Renal pelvis (tissue), 4 donors: Measurements from ENCODE around the gene RGS6. TPM values are rescaled to one million over a fixed set of nuclear protein-coding genes. Genes with fewer than 3 reads are reported as not detected.

Experiments
- DNase-seq: peaks from one replicate; pipeline ENCODE4 v3.0.0-alpha.2; 2013
- polyA plus RNA-seq, 3 donors: library from polyadenylated mRNA; unstranded; fragments of 120-200 nt; gene quantifications; one replicate each; pipeline ENCODE4 v1.2.1, GENCODE V29; 2013; ENCODE audit not compliant: insufficient read length in 3 of 3

The RGS6 gene
- polyA plus RNA-seq, 3 donors = 0.62 to 2.0 (median 0.93) TPM

DNA sequence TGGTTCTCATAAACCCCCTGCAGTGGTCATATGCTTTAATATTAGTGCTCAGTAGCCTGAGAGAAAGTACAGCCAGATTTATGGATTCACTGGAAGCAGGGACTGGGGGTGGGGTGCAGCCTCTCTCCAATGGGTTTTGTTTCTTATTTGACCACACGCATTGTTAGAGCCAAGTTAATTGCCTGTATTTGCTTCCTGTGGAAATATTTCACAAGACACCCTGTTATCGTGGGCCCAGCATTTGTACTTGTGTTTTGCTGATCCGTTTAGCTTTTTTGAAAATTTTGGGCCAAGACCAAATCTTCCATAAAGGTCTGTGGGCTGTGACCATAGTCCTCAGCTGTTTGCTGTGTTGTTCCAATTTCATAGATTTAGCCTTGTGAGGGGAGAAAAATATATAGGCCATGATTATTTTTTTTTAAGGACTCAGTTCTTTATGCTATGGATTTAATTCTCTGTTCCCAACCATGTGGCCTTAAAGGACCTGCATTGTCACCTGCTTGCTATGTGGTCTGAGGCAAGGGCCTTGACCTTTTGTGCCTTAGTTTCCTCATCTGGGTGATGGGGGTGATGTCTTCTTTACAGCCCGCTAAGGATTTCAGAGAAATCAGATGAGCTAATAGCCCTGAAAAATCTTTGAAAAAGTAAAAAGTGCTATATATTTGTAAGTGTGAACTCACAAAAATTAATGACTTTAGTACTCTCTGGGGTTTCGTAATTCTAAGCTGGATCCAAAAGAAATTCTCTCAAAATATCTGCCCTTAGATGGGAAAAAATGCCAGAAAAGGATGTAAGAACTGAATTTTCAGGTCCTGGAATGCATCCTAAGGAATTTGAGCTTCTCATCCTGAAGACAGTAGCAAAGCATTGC lies 591.4 kb downstream of the RGS6 start:
- DNase-seq = no peak

GRCh38 chr14:72524295-72524629 lies 592.0 kb downstream of the RGS6 start:
- no peak for DNase-seq

GRCh38 chr14:72525087-72525915 lies 593.1 kb downstream of the RGS6 start:
- no peak for DNase-seq

DNA sequence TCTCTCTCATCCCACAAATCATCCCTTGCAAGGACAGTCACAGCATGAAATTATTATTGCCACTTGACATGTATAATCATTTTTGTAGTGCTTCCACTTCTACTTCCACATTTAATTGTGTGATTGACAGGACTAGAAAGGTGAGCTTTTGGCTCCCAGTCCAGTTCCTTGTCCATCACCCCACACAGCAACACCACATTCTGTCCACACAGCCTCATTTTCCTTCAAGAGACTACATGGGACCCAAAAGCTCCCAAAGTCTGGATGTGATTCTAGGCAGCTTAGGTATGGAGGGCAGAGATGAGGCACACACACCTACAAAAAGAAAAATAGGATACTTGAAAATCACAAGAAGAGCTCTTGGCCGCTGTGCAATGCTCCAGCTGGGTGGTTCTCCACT lies 595.4 kb downstream of the RGS6 start:
- no peak for DNase-seq

DNA sequence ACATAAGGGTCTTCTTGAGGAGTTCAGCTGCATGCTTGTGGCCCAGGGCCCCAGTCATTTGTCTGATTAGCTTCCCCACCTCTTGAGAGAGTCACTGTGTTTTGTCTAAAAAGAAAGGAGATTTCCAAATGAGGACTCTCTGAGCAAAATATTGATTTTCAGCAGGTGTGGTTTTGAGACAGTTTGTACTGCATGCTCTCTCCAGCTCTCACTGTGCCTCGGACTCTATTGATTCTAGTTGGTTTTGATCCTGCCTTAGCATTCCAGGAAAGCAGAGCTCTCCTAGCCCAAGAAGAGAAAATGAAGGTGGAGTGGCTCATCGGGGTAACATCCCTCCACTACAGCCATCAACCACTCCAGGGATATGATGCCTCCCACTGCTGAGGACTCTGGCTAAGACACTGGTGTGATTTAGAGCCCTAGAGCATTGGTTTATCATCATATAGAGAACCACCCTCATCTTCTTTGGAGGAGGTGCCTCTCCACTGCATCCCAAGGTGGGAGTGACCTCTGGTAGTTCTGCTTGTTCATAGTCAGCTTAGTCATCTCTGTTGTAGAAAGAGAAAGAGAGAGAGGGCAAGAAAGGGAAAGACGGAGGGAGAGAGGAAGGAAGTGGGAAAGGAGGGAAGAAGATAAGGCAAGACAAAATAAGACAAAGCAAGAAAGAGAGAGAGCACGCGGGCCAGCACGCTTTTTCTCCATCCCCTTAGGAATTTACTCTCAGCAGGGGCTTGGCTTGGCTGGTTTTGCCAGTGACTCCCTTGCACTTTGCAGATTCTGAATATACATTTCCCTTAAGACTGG lies 596.0 kb downstream of the RGS6 start:
- DNase-seq = no peak

DNA sequence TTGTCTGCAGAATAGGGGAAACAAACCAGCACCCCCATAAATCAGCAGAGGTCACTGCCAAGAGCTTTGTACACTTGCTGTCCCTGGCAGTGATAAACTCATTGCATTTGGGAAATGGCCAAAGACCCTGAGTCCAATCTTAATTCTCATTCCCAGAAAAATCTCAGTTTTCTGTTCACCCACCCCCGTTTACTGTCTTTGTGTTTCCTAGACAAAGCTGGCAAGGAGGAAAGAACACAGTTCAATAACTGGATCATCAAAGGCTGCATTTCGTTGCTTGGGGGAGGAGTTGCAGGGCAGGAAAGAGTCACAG lies 596.6 kb downstream of the RGS6 start:
- no peak for DNase-seq

GRCh38 chr14:72532686-72533454 lies 600.6 kb downstream of the RGS6 start:
- DNase-seq = no peak

- no peak for DNase-seq
Observed at GRCh38 chr14:72535485-72535884, 603.3 kb downstream of the RGS6 start.

DNA sequence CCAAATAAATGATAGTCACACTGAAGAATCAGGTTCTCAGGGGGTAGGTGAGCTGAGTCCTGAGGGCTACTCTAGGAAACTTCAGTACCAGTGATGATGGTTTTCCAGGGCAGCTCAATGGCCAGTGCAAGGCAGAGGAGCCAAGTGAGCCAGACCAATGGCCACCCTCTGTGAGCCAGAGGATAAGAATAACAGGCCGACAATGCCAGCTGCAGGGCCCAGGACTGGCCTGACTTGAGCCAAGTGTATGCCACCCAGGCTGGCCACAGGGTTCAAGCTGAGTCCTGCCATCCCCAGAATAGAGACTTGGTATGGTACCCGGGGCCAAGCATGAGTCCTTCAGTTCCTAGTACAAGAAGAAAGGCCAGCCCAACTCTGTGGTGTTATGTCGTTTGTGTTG lies 606.2 kb downstream of the RGS6 start:
- no peak for DNase-seq

GRCh38 chr14:72539661-72540315 lies 607.6 kb downstream of the RGS6 start:
- no peak for DNase-seq

DNA sequence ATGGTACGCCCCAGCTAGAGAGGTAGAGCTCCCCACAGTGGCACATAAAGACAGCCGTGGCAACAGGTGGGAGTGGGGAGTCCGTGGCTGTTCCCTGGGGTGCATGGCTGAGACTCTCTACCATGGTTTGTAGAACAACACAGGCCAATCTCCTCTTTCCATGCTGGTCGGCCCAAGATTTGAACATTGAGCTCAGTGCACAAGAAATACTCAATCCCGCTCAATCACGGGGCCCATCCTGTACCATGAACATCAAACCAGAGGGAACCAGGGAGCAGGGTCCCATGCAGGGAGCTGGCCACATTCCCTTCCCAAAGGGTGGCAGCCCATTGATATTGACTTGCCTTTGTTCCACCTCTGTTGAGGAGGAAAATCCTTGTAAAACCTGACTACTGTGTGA lies 608.6 kb downstream of the RGS6 start:
- no peak for DNase-seq

DNA sequence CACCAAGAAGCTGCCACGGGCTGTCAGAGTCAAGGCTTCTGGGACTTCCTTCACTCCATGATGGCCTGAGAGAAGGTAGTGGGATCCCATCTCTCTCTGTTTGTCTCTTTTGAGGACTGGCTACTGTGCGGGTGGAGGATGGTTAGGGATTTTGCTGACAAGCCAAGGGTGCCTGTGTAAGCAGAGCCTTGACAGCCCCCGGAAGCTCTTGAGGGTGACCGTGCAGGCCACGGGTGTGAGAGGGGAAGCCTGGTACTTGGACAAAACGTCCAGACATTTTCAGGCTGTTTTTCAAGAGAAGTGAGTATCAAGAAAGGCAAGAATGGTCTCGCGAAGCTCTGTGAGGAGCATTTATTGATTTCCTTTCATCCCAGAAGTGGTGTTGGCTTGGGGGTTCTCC lies 609.3 kb downstream of the RGS6 start:
- DNase-seq = no peak

GRCh38 chr14:72543341-72543740 lies 611.1 kb downstream of the RGS6 start:
- no peak for DNase-seq

DNA sequence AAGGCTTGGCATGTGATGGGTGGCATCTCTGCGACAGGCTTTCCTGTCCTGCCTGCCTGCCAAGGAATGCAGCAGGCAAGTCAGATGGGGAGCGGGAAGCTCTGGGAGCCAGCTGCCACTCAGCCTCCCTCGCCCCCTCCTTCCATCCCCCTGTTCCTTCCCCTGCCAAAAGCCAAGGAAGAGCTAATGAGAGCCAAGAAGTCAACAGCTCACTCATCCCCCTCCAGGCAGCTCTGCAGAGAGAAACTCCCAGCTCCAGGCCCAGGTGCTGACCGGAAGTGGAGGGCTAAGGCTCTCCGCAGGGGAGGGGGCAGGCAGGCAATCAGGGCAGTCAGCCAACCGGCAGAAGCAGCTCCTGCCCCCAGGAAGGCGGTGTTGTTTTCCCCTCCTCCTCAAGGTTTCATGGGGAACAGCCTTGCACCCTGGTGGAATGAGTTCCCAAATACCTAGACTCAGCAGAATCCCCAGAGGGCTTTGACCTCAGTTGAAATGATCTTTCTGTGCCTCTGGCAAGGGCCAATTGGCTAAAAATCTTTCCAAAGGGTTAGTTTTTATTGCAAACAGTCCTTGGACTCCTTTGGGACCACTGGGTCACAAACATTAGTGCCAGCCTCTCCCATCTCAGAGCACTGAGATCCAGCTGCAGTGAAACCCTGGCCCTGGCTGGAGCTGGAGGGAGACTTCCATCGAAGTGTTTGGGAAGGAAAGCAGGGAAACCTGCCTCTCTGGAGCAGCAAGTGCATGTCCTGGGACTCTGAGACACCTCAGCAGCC lies 612.6 kb downstream of the RGS6 start:
- no peak for DNase-seq

- DNase-seq = no peak
Observed at GRCh38 chr14:72545411-72546311, 613.4 kb downstream of the RGS6 start.

- DNase-seq = no peak
Observed at GRCh38 chr14:72546344-72547016, 614.3 kb downstream of the RGS6 start.

- no peak for DNase-seq
Observed at GRCh38 chr14:72547999-72548398, 615.8 kb downstream of the RGS6 start.

- DNase-seq = no peak
Observed at GRCh38 chr14:72549026-72549425, 616.8 kb downstream of the RGS6 start.

DNA sequence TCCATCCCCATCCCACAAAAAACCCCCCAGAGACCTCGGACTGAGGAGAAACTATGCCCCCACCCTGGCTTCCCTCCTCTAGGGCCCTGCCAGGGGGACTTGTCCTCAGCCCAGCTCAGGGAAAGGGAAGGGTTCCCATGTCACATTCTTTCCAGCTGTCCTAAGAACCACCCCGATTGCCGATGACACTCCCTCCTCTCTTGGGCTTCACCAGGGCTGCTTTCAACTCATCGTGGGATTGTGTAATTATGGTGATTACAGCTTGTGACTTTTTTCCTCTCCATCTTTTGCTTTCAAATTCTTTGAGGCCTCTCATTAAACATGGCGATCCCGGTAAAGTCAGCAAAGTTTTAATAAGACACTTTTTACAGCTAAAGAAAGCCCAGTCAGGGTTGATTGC lies 617.6 kb downstream of the RGS6 start:
- no peak for DNase-seq
